Measurements from ENCODE around the gene WWOX.

The WWOX gene

DNA sequence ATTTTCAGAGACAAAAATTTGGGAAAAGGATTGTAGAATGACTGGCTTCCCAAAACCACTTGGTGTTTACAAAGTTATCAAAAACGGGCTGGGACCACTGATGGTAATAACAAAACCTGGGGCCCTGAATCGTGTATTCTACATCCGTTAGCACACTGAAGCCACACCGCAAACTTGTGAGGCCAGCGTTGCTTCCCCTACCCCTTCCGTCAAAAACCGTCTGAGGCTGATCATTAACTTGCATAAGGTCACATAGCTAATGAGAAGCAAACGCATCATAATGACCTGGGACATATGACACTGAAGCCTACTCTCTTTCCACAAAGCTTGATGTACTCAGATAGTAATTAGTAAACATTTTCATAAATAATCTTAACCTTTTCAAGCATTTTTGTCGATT lies 796.8 kb downstream of the WWOX start:
- peak; percentile 28 to 70 for DNase-seq

DNA sequence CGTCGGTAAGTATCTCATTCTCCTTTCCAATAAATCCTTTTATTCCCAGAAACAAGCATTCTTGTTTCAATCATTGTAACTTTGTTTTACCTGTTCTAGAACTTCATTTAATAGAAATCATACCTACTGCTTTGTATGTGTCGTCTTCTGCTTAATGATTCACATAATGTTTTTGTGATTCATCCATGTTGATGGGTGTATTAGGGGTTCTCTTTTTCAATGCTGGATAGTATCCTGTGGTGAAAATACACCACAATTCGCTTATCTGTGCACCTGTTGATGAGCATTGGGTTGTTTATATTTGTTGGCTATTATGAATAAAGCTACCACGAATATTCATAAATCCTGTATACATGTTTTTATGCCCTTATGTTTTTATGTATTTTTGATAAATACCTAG lies 797.8 kb downstream of the WWOX start:
- DNase-seq, result no peak

DNA sequence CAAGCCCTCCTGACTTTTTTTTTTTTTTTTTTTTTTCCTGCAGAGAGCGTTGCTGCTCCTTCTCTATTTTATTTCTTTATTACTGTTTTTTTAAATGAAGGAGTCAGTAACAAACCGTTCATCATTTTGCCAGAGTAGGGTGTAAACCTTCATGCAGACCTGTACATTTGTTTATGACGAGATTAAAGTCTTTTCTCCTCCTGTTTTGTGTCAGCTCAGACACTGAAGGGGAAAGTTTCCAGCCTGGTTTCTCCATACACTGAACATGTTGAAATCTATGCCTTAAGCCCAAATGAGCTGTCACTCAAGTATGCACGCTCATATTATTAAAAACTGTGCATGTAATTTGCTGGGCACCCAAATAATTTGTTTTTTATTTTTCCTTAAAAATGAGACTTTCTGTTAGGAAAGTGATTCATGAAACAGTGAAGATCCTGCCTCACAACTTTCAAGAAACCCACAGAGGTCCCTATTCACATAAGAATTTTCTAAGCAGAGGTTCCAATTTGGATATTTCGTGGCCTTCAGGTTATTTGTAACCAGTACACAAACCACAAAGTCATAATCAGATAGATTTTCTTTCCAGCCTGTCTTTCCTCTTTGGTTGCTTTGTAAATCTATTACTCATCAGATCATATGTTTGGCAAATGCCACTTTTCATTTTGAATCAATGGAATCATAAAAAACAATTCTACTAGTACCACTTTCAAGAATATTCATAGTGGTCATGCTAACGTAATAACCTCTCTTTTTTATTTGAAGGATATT lies 800.8 kb downstream of the WWOX start:
- no peak for DNase-seq

GRCh38 chr16:78900966-78901365 lies 801.5 kb downstream of the WWOX start:
- DNase-seq, result no peak

GRCh38 chr16:78902321-78902720 lies 802.9 kb downstream of the WWOX start:
- no peak for DNase-seq

DNA sequence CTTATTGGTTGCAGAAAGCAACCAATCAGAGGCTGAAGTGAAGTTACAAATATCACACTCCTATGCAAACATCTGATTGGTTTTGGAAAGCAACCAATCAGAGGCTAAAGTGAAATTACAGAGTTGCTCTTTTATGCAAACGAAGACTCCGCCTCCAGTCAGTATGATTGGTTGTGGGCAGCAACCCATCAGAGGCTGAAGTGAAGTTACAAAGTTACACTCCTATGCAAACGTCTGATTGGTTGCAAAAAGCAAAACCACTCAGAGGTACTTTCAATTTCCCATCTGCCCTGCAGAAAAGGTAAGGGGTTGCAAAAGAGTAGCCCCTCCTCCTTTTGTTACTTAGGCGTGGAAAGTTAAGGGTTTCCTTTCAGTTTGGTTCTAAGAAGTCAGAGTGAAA lies 803.8 kb downstream of the WWOX start:
- peak in 1 of 2 donors; percentile 21 for DNase-seq

GRCh38 chr16:78903843-78904242 lies 804.4 kb downstream of the WWOX start:
- no peak for DNase-seq

DNA sequence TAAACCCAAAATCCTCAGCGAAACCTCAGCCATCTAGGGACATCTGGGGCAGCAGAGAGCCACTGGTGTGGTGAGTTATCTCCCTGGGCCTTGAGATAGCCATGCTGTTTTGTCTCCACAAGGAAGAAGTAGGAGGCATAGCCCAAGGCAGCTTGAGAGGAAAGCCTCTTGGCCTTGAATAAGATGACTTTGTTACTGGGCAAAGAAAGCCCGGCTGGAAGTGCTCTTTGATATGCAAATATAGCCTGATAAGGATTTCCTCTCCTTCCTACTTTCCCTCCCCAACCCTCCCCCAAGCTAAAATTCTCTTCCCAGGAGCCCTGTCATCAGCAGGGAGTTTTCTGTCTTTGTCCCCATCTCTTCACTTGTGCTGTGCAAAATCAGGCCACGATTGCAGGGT lies 806.7 kb downstream of the WWOX start:
- no peak for DNase-seq

- DNase-seq, result no peak
Observed at GRCh38 chr16:78909226-78909625, 809.8 kb downstream of the WWOX start.

DNA sequence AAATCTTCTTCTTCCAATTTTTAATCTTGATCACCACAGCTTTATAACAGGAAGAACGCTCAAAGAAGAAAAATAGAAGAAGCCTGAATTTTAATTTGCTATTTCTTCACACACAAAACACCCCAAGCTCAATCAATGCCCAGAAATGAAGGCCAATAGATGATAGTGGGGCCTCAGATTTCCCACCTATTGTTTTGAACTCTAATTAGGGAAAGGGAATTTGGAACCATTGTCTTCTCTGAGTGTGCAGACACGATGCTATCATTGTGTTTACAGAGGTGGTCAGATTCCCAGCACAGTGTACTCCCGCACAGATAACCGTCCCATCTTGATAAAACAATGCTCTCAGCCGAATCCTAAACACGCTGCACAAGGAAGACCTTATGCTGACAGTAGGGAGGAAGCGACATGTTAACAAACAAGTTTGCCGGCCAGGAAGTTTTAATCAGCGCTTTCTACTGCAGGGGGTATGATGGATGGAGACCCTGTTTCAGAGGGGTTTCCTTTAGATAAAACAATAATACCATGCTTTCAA lies 816.4 kb downstream of the WWOX start:
- DNase-seq, result no peak

- no peak for DNase-seq
Observed at GRCh38 chr16:78916928-78917545, 817.6 kb downstream of the WWOX start.

GRCh38 chr16:78918805-78919305 lies 819.4 kb downstream of the WWOX start:
- no peak for DNase-seq

- DNase-seq, result no peak
Observed at GRCh38 chr16:78919852-78920251, 820.4 kb downstream of the WWOX start.

- DNase-seq, result no peak
Observed at GRCh38 chr16:78920621-78921020, 821.2 kb downstream of the WWOX start.

DNA sequence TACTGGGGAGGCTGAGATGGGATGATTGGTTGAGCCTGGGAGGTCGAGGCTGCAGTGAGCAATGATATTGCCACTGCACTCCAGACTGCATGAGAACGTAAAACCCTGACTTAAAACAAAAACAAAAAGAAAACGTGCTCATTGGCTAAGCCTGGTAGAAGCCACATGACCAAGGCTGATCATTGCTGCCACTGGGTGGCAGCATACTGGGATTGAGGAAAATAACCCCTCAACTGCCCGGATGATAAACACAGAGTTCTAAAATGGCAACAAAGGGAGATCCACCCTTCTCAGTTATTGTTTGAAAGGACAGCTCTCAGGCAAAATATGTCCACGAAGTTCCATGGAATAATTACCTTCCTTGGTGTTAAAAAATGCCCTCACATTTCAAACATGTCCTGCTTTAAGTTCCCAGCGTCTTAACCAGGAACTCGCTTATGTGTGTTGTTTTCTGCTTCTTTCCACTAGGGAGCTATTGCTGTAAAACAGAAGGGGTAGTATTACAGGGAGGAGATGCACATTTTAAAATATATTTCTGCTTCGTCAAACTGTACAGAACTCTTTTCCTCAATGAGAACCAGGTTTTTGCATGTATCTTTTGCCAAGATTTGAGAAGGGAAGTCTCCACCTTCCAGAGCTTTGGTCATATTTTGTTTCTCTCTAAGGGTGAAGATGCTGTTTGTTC lies 825.8 kb downstream of the WWOX start:
- DNase-seq, result peak; percentile 21 to 54

DNA sequence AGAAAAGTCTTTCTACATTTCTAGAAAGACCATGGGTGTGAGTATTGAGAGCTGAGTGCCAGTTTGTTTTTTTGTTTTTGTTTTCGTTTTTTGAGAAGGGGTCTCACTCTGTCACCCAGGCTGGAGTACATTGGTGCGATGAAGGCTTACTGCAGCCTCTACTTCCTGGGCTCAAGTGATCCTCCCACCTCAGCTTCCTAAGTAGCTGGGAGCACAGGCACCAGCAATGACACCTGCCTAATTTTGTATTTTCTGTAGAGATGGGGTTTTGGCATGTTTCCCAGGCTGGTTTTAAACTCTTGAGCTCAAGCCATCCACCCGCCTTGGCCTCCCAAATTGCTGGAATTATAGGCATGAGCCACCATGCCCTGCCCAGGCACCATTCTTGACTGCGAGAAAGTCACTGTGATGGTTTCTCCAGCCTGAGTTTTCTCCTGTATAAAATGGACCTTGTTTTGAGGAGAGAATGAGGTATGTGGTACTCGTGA lies 827.3 kb downstream of the WWOX start:
- DNase-seq, result no peak

GRCh38 chr16:78927766-78928165 lies 828.3 kb downstream of the WWOX start:
- no peak for DNase-seq

DNA sequence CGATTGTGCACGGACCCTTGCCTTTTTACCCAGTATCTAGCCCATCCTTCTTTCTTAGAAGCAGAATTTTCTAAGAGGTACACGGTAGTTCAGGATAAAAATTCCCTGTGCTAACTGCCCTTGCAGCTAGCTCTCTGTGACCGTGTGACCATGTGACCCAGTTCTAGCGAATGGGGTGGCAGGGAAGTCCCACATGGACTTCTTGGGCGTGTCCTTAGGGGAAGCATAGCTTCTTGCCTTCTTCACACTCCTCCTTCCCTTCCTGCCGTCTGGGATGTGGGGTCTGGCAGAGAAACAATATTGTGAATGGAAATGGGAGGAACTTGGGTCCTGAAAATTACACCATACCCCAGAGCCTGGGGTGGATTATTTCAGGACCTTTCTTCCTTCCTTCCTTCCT lies 830.4 kb downstream of the WWOX start:
- no peak for DNase-seq

DNA sequence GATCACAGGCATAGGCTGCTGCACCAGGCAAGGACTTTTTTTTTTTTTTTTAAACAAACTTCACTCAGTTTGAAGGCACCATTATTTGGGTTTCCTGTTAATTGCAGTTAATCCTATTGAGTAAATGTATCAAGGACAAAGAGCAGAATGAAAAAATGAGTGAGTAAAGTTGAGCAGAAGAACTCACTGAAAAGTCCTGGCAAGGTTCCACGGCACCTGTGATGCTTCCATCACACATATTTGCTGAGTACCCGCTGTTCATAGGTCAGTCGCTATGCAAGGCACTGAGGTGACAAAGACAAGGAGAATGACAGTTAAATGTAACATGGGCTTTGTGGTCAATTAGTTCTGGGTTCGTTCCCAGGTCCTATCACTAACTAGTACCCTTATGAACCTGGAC lies 831.1 kb downstream of the WWOX start:
- DNase-seq, result no peak

DNA sequence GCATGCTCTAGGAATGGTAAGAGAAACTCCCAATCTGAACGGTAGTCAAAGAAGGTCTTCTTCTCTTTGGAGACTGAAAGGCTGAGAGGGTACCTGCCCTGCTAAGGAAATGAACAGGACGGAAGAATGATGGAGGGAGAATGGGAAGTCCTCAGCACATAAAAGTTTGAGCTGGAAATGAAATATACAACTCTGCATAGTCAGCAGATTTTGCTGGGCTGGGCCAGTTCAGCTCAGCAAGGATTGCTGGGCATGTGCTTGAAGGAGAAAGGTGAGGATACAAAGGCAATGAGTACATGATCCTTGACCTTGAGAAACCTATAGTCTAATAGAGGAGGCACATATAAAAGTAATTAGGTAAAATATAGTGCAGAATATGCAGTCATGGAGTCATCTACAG lies 831.8 kb downstream of the WWOX start:
- DNase-seq, result no peak

- DNase-seq, result no peak
Observed at GRCh38 chr16:78931678-78932077, 832.2 kb downstream of the WWOX start.

DNA sequence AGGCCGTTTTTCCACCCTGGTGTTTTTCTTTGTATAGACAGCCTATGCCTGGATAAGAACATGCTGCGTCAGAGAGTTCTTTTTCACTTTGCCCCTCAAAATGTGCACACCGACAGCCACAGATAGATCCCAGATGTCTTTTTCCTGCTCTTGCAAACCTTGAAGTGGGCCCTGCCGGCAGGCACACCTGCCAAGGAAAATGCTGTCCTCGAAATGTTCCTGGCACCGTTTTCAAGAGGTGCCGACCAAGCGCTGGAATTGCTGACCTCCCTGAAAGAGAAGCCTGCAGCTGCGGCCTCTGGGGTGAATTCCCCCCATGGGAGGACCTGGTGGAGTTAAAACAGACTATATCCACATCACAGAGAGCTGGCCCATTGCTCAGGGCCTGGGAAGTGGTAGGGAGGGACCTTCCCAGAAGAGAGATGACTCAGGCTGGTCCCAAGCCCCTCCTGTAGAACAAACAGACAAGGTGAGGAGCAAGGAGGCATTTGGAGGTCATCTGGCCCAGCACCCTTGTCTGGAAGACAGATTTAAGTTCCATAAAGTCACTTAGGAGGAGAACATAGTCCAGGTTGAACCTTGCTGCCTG lies 833.0 kb downstream of the WWOX start:
- DNase-seq, result no peak

DNA sequence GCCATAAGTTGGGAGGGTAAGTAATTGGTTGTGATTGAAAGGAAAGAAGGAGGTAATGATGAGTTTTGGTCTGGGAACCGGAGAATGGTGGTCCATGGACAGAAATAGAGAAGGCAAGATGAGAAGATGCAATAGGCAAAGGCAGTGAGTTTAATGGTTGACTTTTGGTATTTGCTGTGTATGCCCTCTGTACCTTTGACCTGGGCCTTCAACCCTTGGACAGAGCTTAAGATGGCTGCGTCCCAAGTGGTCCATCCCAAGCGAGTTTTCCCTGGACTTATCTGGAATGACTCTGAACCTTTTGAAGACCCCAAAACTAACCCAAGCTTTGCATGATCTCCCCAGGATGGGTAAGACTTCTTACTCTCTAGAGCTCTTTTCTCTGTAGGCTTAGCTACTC lies 836.6 kb downstream of the WWOX start:
- no peak for DNase-seq
